ENCODE measurements around the gene SLC35F4.

DNA sequence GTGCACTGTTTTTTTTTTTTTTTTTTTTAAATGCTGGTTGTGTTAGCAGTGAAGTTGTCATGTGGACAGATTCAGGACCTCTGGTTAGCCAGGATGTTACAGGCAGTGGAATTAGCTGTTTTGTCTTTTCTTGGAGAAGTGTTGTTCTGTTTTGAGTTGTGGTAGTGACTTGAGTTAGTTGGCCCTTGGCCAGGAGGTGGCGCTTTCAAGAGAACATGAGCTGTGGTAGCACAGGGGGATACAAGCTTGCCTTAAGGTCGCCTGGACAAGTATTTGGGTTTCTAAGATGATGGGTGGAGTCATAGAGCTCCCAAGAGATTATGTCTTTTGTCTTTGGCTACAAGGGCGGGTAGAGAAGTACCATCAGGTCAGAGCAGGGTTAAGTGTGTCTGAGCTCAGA is 338.9 kb downstream of the SLC35F4 start:
- TF ChIP-seq, protein P1, sequence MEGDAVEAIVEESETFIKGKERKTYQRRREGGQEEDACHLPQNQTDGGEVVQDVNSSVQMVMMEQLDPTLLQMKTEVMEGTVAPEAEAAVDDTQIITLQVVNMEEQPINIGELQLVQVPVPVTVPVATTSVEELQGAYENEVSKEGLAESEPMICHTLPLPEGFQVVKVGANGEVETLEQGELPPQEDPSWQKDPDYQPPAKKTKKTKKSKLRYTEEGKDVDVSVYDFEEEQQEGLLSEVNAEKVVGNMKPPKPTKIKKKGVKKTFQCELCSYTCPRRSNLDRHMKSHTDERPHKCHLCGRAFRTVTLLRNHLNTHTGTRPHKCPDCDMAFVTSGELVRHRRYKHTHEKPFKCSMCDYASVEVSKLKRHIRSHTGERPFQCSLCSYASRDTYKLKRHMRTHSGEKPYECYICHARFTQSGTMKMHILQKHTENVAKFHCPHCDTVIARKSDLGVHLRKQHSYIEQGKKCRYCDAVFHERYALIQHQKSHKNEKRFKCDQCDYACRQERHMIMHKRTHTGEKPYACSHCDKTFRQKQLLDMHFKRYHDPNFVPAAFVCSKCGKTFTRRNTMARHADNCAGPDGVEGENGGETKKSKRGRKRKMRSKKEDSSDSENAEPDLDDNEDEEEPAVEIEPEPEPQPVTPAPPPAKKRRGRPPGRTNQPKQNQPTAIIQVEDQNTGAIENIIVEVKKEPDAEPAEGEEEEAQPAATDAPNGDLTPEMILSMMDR (IDR thresholded peaks at IDR 0.05), result no peak
- no peak for TF ChIP-seq POLR2A (IDR thresholded peaks at IDR 0.05)

All from adrenal gland (tissue), 5 donors.